ENCODE results near the gene CNTNAP2. TPM values are rescaled to one million over a fixed set of nuclear protein-coding genes. Genes with fewer than 3 reads are reported as not detected.
A peak's percentile ranks its signal among the peaks of the same experiment; 100 is the strongest.

CNTNAP2 gene
- total and polyA plus RNA-seq, 4 donors = 41.3 to 127 (median 67.8) TPM

- WGBS (ENCODE audit: insufficient coverage) = no CpG with 5 or more reads among the region's 3 CpGs
- DNase-seq (ENCODE audit: low read depth in 4 of 6, low spot score in 6 of 6) = peak in 1 of 6 donors; percentile 82
- Histone ChIP-seq H3K36me3 (ENCODE audit: control insufficient read depth, insufficient read depth, low read length) (no peaks in the 10 kb centered on the region), H3K4me3 (ENCODE audit: low read depth, low read length) (no peak overlapping the region), H3K9me3 (ENCODE audit: control insufficient read depth, insufficient read depth, low read length) (no peaks in the 10 kb centered on the region), H3K4me1 (ENCODE audit: control insufficient read depth, insufficient read depth, low read length) (no peaks in the 10 kb centered on the region), H3K27ac (ENCODE audit: low read depth, low read length) (no peak overlapping the region), H3K27me3 (ENCODE audit: control insufficient read depth, insufficient read depth, low read length) (no peaks in the 10 kb centered on the region)
Observed at GRCh38 chr7:147742301-147742700, 1625.7 kb downstream of the CNTNAP2 start.

GRCh38 chr7:147756300-147756699, 1639.7 kb downstream of the CNTNAP2 start:
- Histone ChIP-seq H3K36me3 (ENCODE audit: control insufficient read depth, insufficient read depth, low read length) (no peaks in the 10 kb centered on the region), H3K9me3 (ENCODE audit: control insufficient read depth, insufficient read depth, low read length) (no peaks in the 10 kb centered on the region), H3K27me3 (ENCODE audit: control insufficient read depth, insufficient read depth, low read length) (no peaks in the 10 kb centered on the region), H3K27ac (ENCODE audit: low read depth, low read length) (no peak overlapping the region), H3K4me3 (ENCODE audit: low read depth, low read length) (no peak overlapping the region), H3K4me1 (ENCODE audit: control insufficient read depth, insufficient read depth, low read length) (no peaks in the 10 kb centered on the region)
- no CpG with 5 or more reads among the region's 1 CpG for WGBS (ENCODE audit: insufficient coverage)
- peak in 2 of 6 donors; percentile 49 to 51 for DNase-seq (ENCODE audit: low read depth in 4 of 6, low spot score in 6 of 6)

GRCh38 chr7:147759327-147759943, 1642.8 kb downstream of the CNTNAP2 start:
- DNase-seq (ENCODE audit: low read depth in 4 of 6, low spot score in 6 of 6) = no peak
- WGBS (ENCODE audit: insufficient coverage) = no CpG with 5 or more reads among the region's 6 CpGs
- H3K36me3 ChIP-seq (ENCODE audit: control insufficient read depth, insufficient read depth, low read length) = no peaks in the 10 kb centered on the region
- H3K4me1 ChIP-seq (ENCODE audit: control insufficient read depth, insufficient read depth, low read length) = no peaks in the 10 kb centered on the region
- no peak overlapping the region for H3K4me3 ChIP-seq (ENCODE audit: low read depth, low read length)
- no peaks in the 10 kb centered on the region for H3K9me3 ChIP-seq (ENCODE audit: control insufficient read depth, insufficient read depth, low read length)
- H3K27me3 ChIP-seq (ENCODE audit: control insufficient read depth, insufficient read depth, low read length) = no peaks in the 10 kb centered on the region
- H3K27ac ChIP-seq (ENCODE audit: low read depth, low read length) = no peak overlapping the region

- Histone ChIP-seq H3K36me3 (ENCODE audit: control insufficient read depth, insufficient read depth, low read length) (no peaks in the 10 kb centered on the region), H3K9me3 (ENCODE audit: control insufficient read depth, insufficient read depth, low read length) (no peaks in the 10 kb centered on the region), H3K27me3 (ENCODE audit: control insufficient read depth, insufficient read depth, low read length) (no peaks in the 10 kb centered on the region), H3K27ac (ENCODE audit: low read depth, low read length) (no peak overlapping the region), H3K4me3 (ENCODE audit: low read depth, low read length) (no peak overlapping the region), H3K4me1 (ENCODE audit: control insufficient read depth, insufficient read depth, low read length) (no peaks in the 10 kb centered on the region)
- no peak for DNase-seq (ENCODE audit: low read depth in 4 of 6, low spot score in 6 of 6)
- no CpG with 5 or more reads among the region's 4 CpGs for WGBS (ENCODE audit: insufficient coverage)
Observed at GRCh38 chr7:147765301-147765700, 1648.7 kb downstream of the CNTNAP2 start.

- peak in 2 of 6 donors; percentile 24 to 54 for DNase-seq (ENCODE audit: low read depth in 4 of 6, low spot score in 6 of 6)
- Histone ChIP-seq H3K27ac (ENCODE audit: low read depth, low read length) (peak overlapping the region; percentile 57), H3K27me3 (ENCODE audit: control insufficient read depth, insufficient read depth, low read length) (no peaks in the 10 kb centered on the region), H3K4me3 (ENCODE audit: low read depth, low read length) (no peak overlapping the region), H3K9me3 (ENCODE audit: control insufficient read depth, insufficient read depth, low read length) (no peaks in the 10 kb centered on the region), H3K36me3 (ENCODE audit: control insufficient read depth, insufficient read depth, low read length) (no peaks in the 10 kb centered on the region), H3K4me1 (ENCODE audit: control insufficient read depth, insufficient read depth, low read length) (no peaks in the 10 kb centered on the region)
- WGBS (ENCODE audit: insufficient coverage) = no CpG with 5 or more reads among the region's 3 CpGs
Observed at GRCh38 chr7:147771344-147771743, 1654.7 kb downstream of the CNTNAP2 start.

- H3K27ac ChIP-seq (ENCODE audit: low read depth, low read length) = no peak overlapping the region
- no peak overlapping the region for H3K4me3 ChIP-seq (ENCODE audit: low read depth, low read length)
- no peaks in the 10 kb centered on the region for H3K27me3 ChIP-seq (ENCODE audit: control insufficient read depth, insufficient read depth, low read length)
- WGBS (ENCODE audit: insufficient coverage) = 100% methylated on average over 1 of the region's 2 CpGs
- H3K36me3 ChIP-seq (ENCODE audit: control insufficient read depth, insufficient read depth, low read length) = no peaks in the 10 kb centered on the region
- H3K9me3 ChIP-seq (ENCODE audit: control insufficient read depth, insufficient read depth, low read length) = no peaks in the 10 kb centered on the region
- no peaks in the 10 kb centered on the region for H3K4me1 ChIP-seq (ENCODE audit: control insufficient read depth, insufficient read depth, low read length)
- DNase-seq (ENCODE audit: low read depth in 4 of 6, low spot score in 6 of 6) = no peak
Observed at GRCh38 chr7:147774461-147774860, 1657.9 kb downstream of the CNTNAP2 start.

GRCh38 chr7:147775516-147776284, 1659.1 kb downstream of the CNTNAP2 start:
- no peaks in the 10 kb centered on the region for H3K9me3 ChIP-seq (ENCODE audit: control insufficient read depth, insufficient read depth, low read length)
- H3K4me3 ChIP-seq (ENCODE audit: low read depth, low read length) = no peak overlapping the region
- peak in 2 of 6 donors; percentile 15 to 60 for DNase-seq (ENCODE audit: low read depth in 4 of 6, low spot score in 6 of 6)
- peak overlapping the region; percentile 57 for H3K27ac ChIP-seq (ENCODE audit: low read depth, low read length)
- H3K36me3 ChIP-seq (ENCODE audit: control insufficient read depth, insufficient read depth, low read length) = no peaks in the 10 kb centered on the region
- WGBS (ENCODE audit: insufficient coverage) = no CpG with 5 or more reads among the region's 1 CpG
- no peaks in the 10 kb centered on the region for H3K27me3 ChIP-seq (ENCODE audit: control insufficient read depth, insufficient read depth, low read length)
- no peaks in the 10 kb centered on the region for H3K4me1 ChIP-seq (ENCODE audit: control insufficient read depth, insufficient read depth, low read length)

GRCh38 chr7:147777309-147777708, 1660.7 kb downstream of the CNTNAP2 start:
- H3K4me1 ChIP-seq (ENCODE audit: control insufficient read depth, insufficient read depth, low read length) = no peaks in the 10 kb centered on the region
- no peaks in the 10 kb centered on the region for H3K27me3 ChIP-seq (ENCODE audit: control insufficient read depth, insufficient read depth, low read length)
- no peak overlapping the region for H3K4me3 ChIP-seq (ENCODE audit: low read depth, low read length)
- H3K9me3 ChIP-seq (ENCODE audit: control insufficient read depth, insufficient read depth, low read length) = no peaks in the 10 kb centered on the region
- no peak for DNase-seq (ENCODE audit: low read depth in 4 of 6, low spot score in 6 of 6)
- no peak overlapping the region for H3K27ac ChIP-seq (ENCODE audit: low read depth, low read length)
- no peaks in the 10 kb centered on the region for H3K36me3 ChIP-seq (ENCODE audit: control insufficient read depth, insufficient read depth, low read length)
- no CpG with 5 or more reads among the region's 3 CpGs for WGBS (ENCODE audit: insufficient coverage)

- Histone ChIP-seq H3K9me3 (ENCODE audit: control insufficient read depth, insufficient read depth, low read length) (no peaks in the 10 kb centered on the region), H3K27me3 (ENCODE audit: control insufficient read depth, insufficient read depth, low read length) (no peaks in the 10 kb centered on the region), H3K4me3 (ENCODE audit: low read depth, low read length) (no peak overlapping the region), H3K4me1 (ENCODE audit: control insufficient read depth, insufficient read depth, low read length) (no peaks in the 10 kb centered on the region), H3K27ac (ENCODE audit: low read depth, low read length) (no peak overlapping the region), H3K36me3 (ENCODE audit: control insufficient read depth, insufficient read depth, low read length) (no peaks in the 10 kb centered on the region)
- no peak for DNase-seq (ENCODE audit: low read depth in 4 of 6, low spot score in 6 of 6)
- 83% methylated on average over 1 of the region's 3 CpGs for WGBS (ENCODE audit: insufficient coverage)
Observed at GRCh38 chr7:147779949-147780348, 1663.3 kb downstream of the CNTNAP2 start.

GRCh38 chr7:147796581-147796980, 1680.0 kb downstream of the CNTNAP2 start:
- Histone ChIP-seq H3K9me3 (ENCODE audit: control insufficient read depth, insufficient read depth, low read length) (no peaks in the 10 kb centered on the region), H3K4me1 (ENCODE audit: control insufficient read depth, insufficient read depth, low read length) (no peaks in the 10 kb centered on the region), H3K4me3 (ENCODE audit: low read depth, low read length) (no peak overlapping the region), H3K27ac (ENCODE audit: low read depth, low read length) (no peak overlapping the region), H3K27me3 (ENCODE audit: control insufficient read depth, insufficient read depth, low read length) (no peaks in the 10 kb centered on the region), H3K36me3 (ENCODE audit: control insufficient read depth, insufficient read depth, low read length) (no peaks in the 10 kb centered on the region)
- WGBS (ENCODE audit: insufficient coverage) = no CpG with 5 or more reads among the region's 5 CpGs
- DNase-seq (ENCODE audit: low read depth in 4 of 6, low spot score in 6 of 6) = peak in 2 of 6 donors; percentile 13 to 86
